Psoas muscle (tissue), 8 donors: ENCODE measurements around the gene PPP2R1B. TPM values are rescaled to one million over a fixed set of nuclear protein-coding genes. Genes with fewer than 3 reads are reported as not detected.
A peak's percentile ranks its signal among the peaks of the same experiment; 100 is the strongest.
"Not testable (repeated sequence)": the region's sequence is repeated elsewhere in the genome, so short reads cannot be mapped to it uniquely, and the experiment has no call there.

Source experiments
- ATAC-seq, 4 donors: fragments of 200-7000 bp; cut with Tn5 transposase; one replicate each; pipeline ENCODE4 v1.9.1; 2020; ENCODE audit warnings: moderate library complexity in 3 of 4, mild to moderate bottlenecking in 2 of 4
- DNase-seq, 2 donors: peaks; one replicate each; pipeline ENCODE4 v3.0.0-alpha.2; 2020
- H3K27ac ChIP-seq: fragments of 200-600 bp; one replicate; pipeline ENCODE4 v1.8.0; 2022
- H3K27me3 ChIP-seq, 3 donors: fragments of 200-600 bp in 1 of 3; one replicate each; pipeline versions ENCODE4 v1.6.1 to v1.8.0; 2013 to 2022; ENCODE audit warnings: low read length in 2 of 3, mild to moderate bottlenecking in 2 of 3, moderate library complexity in 1 of 3; ENCODE audit not compliant: insufficient read depth in 3 of 3
- H3K36me3 ChIP-seq, 2 donors: fragments of 200-600 bp in 1 of 2; one replicate each; pipeline versions ENCODE4 v1.6.1 to v1.8.0; 2013 to 2022; ENCODE audit warnings: low read depth in 1 of 2, mild to moderate bottlenecking in 1 of 2, moderate library complexity in 1 of 2; ENCODE audit not compliant: insufficient read depth in 1 of 2
- H3K4me1 ChIP-seq: fragments of 200-600 bp; one replicate; pipeline ENCODE4 v1.8.0; 2022
- H3K4me3 ChIP-seq: fragments of 200-600 bp; one replicate; pipeline ENCODE4 v1.8.0; 2022; ENCODE audit warnings: mild to moderate bottlenecking
- H3K9me3 ChIP-seq: fragments of 200-600 bp; one replicate; pipeline ENCODE4 v1.8.0; 2022
- WGBS, 3 donors: extraction: QIAGEN DNeasy Blood & Tissue Kit; methylation state at CpG; one replicate each; pipeline versions ENCODE4 v1.1.6 to v1.1.7; 2013; 5-methylcytosine and 5-hydroxymethylcytosine counted together
- intact Hi-C, 2 donors: fragments of 100-400 bp; cut with DNase I; formaldehyde crosslinking; loops; one replicate each; pipeline versions ENCODE4 v1.11.0 to v1.14.2; 2022
- polyA plus RNA-seq, 3 donors: library from polyadenylated mRNA; stranded (reverse); fragments of 200-250 nt; gene quantifications; one replicate each; pipeline ENCODE4 v1.2.3, GENCODE V29; 2013
- total RNA-seq, 4 donors: library from RNA; stranded (reverse); fragmentation: NEBNext Ultra II Directional in 2 of 4; extraction: Animal tissue kit (Norgen Biotek cat#: 25700) in 2 of 4; gene quantifications; one replicate each; pipeline versions ENCODE4 v1.2.1 to v1.2.4, GENCODE V29; 2021 to 2023
- TF ChIP-seq, protein P1 (sequence below): fragments of 200-600 bp; IDR thresholded peaks from one replicate; pipeline ENCODE4 v1.8.0; 2022; ENCODE audit warnings: antibody characterized with exemption
- donor health status: healthy with polysubstance abuse.
- donor health status: DM: no; HTN: no; CAD: no; lungs with moderate emphysema.
- donor health status: Bipolar disorder and iron deficiency.
- donor health status: healthy.
- donor health status: DM: yes; HTN: yes; CAD: no.
- donor health status: DM: no; HTN: no; CAD: no.
- donor health status: DM: no; HTN: no; CAD: no.
- donor health status: DM: yes; HTN: yes; CAD: no.

PPP2R1B gene
- total and polyA plus RNA-seq, 7 donors = 6.6 to 18.8 (median 10.7) TPM

DNA sequence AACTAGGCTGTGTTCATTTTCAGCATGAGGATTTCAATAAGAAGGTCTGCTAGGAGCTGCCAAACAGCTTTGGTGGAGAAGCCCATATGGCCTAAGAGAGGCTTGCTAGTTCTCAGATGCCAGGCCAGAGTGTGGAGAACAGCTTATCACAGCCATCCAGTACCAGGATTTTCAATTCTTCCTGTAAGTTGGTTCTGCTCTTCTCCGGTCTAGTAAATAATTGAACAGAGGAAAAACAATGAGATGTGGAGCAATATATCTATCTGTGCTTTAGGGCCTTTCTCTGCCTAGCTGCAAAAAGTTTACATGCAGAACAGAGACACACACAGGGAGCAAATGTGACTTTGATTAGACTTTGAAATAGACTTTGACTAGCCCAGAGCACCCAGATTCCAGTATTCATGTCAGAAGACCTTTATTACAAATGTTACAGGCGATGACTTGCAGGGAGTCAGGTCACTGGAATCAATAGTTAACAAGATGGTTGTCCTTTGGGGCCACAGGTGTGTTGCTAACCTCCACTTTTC, 19.8 kb upstream of the PPP2R1B start:
- TF ChIP-seq, protein P1, sequence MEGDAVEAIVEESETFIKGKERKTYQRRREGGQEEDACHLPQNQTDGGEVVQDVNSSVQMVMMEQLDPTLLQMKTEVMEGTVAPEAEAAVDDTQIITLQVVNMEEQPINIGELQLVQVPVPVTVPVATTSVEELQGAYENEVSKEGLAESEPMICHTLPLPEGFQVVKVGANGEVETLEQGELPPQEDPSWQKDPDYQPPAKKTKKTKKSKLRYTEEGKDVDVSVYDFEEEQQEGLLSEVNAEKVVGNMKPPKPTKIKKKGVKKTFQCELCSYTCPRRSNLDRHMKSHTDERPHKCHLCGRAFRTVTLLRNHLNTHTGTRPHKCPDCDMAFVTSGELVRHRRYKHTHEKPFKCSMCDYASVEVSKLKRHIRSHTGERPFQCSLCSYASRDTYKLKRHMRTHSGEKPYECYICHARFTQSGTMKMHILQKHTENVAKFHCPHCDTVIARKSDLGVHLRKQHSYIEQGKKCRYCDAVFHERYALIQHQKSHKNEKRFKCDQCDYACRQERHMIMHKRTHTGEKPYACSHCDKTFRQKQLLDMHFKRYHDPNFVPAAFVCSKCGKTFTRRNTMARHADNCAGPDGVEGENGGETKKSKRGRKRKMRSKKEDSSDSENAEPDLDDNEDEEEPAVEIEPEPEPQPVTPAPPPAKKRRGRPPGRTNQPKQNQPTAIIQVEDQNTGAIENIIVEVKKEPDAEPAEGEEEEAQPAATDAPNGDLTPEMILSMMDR = no peak
- H3K27me3 ChIP-seq = no peaks in the 10 kb centered on the region
- peak overlapping the region; percentile 90 for H3K27ac ChIP-seq
- no peak overlapping the region for H3K4me3 ChIP-seq
- WGBS, 3 donors = 60 to 70% (median 65%) methylated on average over 2 of the region's 2 CpGs
- peak in 3 of 4 donors; percentile 23 to 33 (median 30) for ATAC-seq
- no peak for DNase-seq
- peaks cover 0 to 26% of the 10 kb centered on the region in 2 donors for H3K36me3 ChIP-seq
- H3K4me1 ChIP-seq = peaks cover 36% of the 10 kb centered on the region
- intact Hi-C loops = no loop called here
- no peaks in the 10 kb centered on the region for H3K9me3 ChIP-seq

DNA sequence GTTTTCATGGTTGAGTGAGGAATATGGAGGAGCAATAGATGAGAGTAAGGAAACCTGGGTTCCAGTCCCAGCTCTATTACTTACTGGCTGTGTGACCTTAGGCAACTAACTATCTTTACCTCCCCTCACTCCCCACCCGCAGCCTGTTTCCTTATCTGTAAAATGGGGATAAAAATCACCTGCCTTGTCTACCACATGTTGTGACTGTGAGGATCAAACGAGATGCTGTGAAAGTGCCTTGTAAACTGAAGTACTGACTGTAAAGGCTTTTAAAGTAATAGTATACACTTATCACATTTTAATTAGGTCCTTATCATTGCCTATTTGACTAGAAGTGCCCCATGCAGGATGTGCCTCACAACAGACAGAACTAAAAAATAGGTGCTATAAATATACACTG, 18.9 kb upstream of the PPP2R1B start:
- intact Hi-C loops = no loop called here
- Histone ChIP-seq H3K4me3 (no peak overlapping the region), H3K4me1 (peaks cover 36% of the 10 kb centered on the region), H3K9me3 (no peaks in the 10 kb centered on the region), H3K27ac (peak overlapping the region; percentile 90), H3K27me3 (no peaks in the 10 kb centered on the region), H3K36me3 (peaks cover 0 to 26% of the 10 kb centered on the region in 2 donors)
- WGBS, 3 donors = 85 to 92% (median 91%) methylated on average over 2 of the region's 2 CpGs
- no peak for ATAC-seq
- TF ChIP-seq, protein P1 = no peak
- DNase-seq = no peak

DNA sequence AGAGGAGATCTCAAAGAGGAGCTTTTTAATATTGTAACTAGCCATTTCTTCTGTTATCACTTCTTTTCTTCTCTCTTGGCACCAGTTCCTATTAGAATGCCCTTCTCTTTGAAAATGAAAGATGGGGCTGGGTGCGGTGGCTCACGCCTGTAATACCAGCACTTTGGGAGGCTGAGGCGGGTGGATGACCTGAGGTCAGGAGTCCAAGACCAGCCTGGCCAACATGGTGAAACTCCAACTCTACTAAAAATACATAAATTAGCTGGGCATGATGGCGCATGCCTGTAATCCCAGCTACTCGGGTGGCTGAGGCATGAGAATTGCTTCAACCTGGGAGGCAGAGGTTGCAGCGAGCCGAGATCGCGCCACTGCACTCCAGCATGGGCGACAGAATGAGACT, 18.1 kb upstream of the PPP2R1B start:
- peaks cover 0 to 26% of the 10 kb centered on the region in 2 donors for H3K36me3 ChIP-seq
- H3K27me3 ChIP-seq, DNase-seq, H3K9me3 ChIP-seq, intact Hi-C loops, H3K4me3 ChIP-seq, ATAC-seq: not testable (repeated sequence)
- peaks cover 36% of the 10 kb centered on the region for H3K4me1 ChIP-seq
- WGBS, 3 donors = 86 to 96% (median 87%) methylated on average over 10 of the region's 10 CpGs
- H3K27ac ChIP-seq = peak overlapping the region; percentile 90

DNA sequence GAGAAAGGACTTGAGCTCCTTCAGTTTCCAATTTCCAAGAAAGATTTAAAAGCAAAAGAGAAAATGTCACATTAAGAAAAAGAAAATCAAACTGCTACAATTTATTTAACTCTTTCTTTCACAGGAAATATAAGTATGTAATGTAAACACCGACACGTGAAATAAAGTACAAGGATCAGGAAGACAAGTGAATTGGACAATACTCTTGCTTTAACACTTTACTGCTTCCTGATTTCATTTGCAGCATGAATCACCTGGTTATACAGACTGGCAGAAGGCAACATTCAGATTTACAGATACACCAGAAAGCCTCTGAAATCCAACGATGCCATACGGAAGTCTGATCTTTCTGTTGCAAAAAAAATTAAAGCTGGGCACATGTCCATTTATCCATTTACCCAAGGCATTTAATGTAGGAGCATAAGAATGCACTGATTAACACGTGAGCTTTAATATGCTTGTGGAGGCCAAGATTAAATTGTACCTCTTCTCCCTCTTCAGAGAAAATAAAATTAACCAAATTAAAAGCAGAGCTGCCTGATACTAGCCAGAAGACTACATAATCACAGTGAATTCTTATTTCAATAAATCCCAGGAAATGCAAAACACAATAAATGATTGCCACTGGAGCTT, 16.0 kb upstream of the PPP2R1B start:
- no peak for ATAC-seq
- no peaks in the 10 kb centered on the region for H3K9me3 ChIP-seq
- DNase-seq = no peak
- H3K4me3 ChIP-seq = no peak overlapping the region
- H3K27me3 ChIP-seq = no peaks in the 10 kb centered on the region
- WGBS, 3 donors = 74 to 80% (median 75%) methylated on average over 5 of the region's 5 CpGs
- H3K36me3 ChIP-seq = peaks cover 0 to 26% of the 10 kb centered on the region in 2 donors
- H3K4me1 ChIP-seq = peaks cover 25% of the 10 kb centered on the region
- no peak overlapping the region for H3K27ac ChIP-seq
- intact Hi-C loops = no loop called here
- TF ChIP-seq, protein P1 = no peak

DNA sequence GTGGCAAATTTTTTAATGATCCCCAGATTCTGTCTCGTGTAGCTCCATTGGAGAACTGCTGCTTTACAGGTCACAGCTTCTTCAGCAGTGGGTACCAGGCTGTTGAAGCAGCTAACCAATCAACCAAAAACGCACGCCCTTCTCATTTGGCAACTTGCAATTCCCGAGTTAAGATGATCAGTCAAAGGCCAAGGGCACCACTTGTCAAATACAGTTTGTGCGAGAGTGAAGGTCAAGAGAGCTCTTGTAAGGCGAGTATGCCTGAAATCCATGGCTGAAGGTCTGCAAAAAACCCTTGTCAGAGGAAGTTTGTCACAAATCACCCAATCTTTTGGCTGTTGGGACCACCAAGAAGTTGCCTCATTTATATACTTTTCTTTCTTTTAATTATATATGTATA, 12.9 kb upstream of the PPP2R1B start:
- no peaks in the 10 kb centered on the region for H3K27me3 ChIP-seq
- intact Hi-C loops = loop anchor here (5.0 kb wide), 3 partner anchors 63 to 212 kb away; no protein-coding TSS in a partner anchor
- TF ChIP-seq, protein P1 = no peak
- WGBS, 3 donors = 85 to 87% (median 86%) methylated on average over 6 of the region's 6 CpGs
- no peak overlapping the region for H3K27ac ChIP-seq
- H3K4me3 ChIP-seq = no peak overlapping the region
- H3K36me3 ChIP-seq = peaks cover 0 to 16% of the 10 kb centered on the region in 2 donors
- H3K9me3 ChIP-seq = no peaks in the 10 kb centered on the region
- DNase-seq = no peak
- no peaks in the 10 kb centered on the region for H3K4me1 ChIP-seq
- ATAC-seq = no peak
